ENCODE results near the gene LRMDA. TPM values are rescaled to one million over a fixed set of nuclear protein-coding genes. Genes with fewer than 3 reads are reported as not detected.

The LRMDA gene
- total and polyA plus RNA-seq, 12 donors, result 30.7 to 132 (median 78.1) TPM

DNA sequence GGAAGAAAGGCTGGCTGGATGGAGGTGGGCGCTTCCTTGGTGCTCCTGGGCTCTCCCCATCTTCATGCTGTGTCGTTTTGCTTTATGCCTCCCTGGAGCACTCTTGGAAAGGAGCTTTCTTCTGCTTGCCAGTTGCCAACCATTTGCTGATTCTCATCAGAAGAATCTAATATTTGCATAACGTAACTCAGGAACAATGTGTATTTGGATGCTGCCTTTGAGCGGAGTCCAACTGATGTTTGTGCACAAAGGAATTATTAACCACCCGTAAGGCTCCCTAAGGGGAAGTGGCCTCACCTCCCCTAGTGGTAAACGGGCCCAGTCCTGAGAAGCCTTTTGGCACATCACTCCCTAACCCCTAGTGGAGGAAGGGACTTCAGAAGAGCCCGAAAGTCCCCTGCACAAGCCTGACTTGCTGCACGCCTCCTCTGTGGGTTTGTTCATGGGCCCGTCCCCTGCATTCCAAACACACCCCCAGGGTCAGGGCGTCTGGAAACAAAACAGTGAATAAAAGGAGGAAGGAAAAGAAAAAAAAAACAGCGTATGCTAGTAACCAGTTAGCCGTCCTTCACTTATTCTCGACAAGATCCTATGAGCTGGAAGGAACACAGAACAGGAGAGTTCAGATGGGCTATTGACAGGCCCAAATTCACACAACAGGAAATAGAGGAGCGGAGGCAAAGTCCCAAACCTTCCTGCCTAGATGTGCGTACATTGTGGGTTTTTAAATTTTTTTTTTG, 602.2 kb downstream of the LRMDA start:
- Histone ChIP-seq H3K27me3 (no peaks in the 10 kb centered on the region), H3K4me3 (no peak overlapping the region), H3K9me3 (replicated peaks in 1 of 3) (peaks cover 0 to 7% (median 0%) of the 10 kb centered on the region in 3 donors), H3K4me1 (replicated peaks in 1 of 2) (peaks cover 0 to 18% of the 10 kb centered on the region in 2 donors), H3K36me3 (replicated peaks in 1 of 2) (no peaks in the 10 kb centered on the region), H3K27ac (no peak overlapping the region)
- TF ChIP-seq POLR2A (IDR thresholded peaks at IDR 0.05), result no peak
- TF ChIP-seq CTCF (IDR thresholded peaks at IDR 0.05), result peak in 1 of 6 experiments; percentile 5
- DNase-seq, result no peak
- intact Hi-C loops (cut with DNase I), result no loop called here
- WGBS, 4 donors, result 58 to 68% (median 66%) methylated on average over 14 to 15 of the region's 15 CpGs

- no peaks in the 10 kb centered on the region for H3K36me3 ChIP-seq (replicated peaks in 1 of 2)
- no peak for DNase-seq
- intact Hi-C loops (cut with DNase I), result loop anchor here (5.0 kb wide), 2 partner anchors 632 to 637 kb away; partner anchors contain the start of gene ZNF503 (in 1 of the 2)
- no peak overlapping the region for H3K27ac ChIP-seq
- TF ChIP-seq CTCF (IDR thresholded peaks at IDR 0.05) (no peak), POLR2A (IDR thresholded peaks at IDR 0.05) (no peak)
- no peak overlapping the region for H3K4me3 ChIP-seq
- H3K27me3 ChIP-seq, result no peaks in the 10 kb centered on the region
- H3K4me1 ChIP-seq (replicated peaks in 1 of 2), result peaks cover 0 to 18% of the 10 kb centered on the region in 2 donors
- peaks cover 0 to 11% (median 0%) of the 10 kb centered on the region in 3 donors for H3K9me3 ChIP-seq (replicated peaks in 1 of 3)
- 85 to 91% (median 86%) methylated on average over 23 of the region's 23 CpGs for WGBS, 4 donors
Measured at GRCh38 chr10:76034353-76035205, 603.2 kb downstream of the LRMDA start.

- no peaks in the 10 kb centered on the region for H3K36me3 ChIP-seq (replicated peaks in 1 of 2)
- H3K4me3 ChIP-seq, result peak overlapping the region in 1 of 4 donors; percentile 31
- WGBS, 4 donors, result 26 to 42% (median 37%) methylated on average over 17 to 20 of the region's 20 CpGs
- intact Hi-C loops (cut with DNase I), result loop anchor here (5.0 kb wide), 2 partner anchors 633 to 638 kb away; partner anchors contain the start of gene ZNF503 (in 1 of the 2)
- no peaks in the 10 kb centered on the region for H3K27me3 ChIP-seq
- TF ChIP-seq CTCF (IDR thresholded peaks at IDR 0.05) (no peak), POLR2A (IDR thresholded peaks at IDR 0.05) (no peak)
- H3K4me1 ChIP-seq (replicated peaks in 1 of 2), result peaks cover 0 to 18% of the 10 kb centered on the region in 2 donors
- H3K9me3 ChIP-seq (replicated peaks in 1 of 3), result peaks cover 0 to 11% (median 0%) of the 10 kb centered on the region in 3 donors
- DNase-seq, result peak; percentile 31 to 68 (median 48)
- peak overlapping the region in 2 of 5 donors; percentile 42 to 70 for H3K27ac ChIP-seq
Measured at GRCh38 chr10:76035206-76036110, 604.0 kb downstream of the LRMDA start.

Measured in adrenal gland (tissue), 12 donors.